ENCODE results near the gene APOB. TPM values are rescaled to one million over a fixed set of nuclear protein-coding genes. Genes with fewer than 3 reads are reported as not detected.

Gene APOB
- total RNA-seq, 1 experiment from 2014 or later, result 1.5 TPM

DNA sequence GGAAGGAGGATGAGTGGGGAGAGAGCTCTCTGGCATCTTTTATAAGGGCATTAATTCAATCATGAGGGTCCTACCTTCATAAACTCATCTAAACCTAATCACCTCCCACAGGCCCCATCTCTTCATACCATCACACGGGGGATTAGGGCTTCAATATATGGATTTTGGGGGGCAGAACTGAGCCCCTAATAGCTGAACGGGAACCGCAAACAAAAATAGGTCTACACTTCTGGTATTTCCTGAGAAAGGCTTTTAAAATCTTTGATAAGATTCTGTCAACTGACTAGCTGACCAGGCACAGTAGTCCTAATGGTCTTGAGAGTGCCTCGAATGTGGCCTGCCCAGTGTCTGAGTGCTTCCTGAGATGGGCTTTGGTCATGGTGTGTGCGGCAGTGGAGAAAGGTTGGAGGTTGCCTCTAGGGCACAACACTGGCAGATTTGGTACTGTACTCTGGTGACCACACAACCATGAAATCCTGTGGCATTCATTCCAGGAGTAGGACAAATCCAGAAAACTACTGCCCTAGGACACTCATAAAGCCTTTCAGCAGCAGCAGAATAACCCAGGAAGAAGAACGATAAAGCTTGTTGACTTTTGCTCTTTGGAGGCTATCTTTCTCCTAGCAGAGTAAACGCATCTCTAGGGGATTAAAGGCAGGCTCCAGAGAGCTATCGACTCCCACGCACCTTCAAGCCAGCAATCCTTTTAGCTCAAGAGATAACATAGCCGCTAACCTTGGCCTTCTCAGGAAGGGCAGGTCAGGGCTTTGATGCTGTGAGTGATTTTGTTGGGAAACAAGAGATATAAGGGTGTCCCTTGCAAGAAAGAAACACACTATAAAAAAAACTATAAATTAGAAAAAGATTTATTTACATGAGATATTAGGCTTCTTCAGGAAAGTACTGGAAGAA lies 12.3 kb upstream of the APOB start:
- H3K36me3 Mint-ChIP-seq, result no peaks in the 10 kb centered on the region
- H3K27ac Mint-ChIP-seq, result no peak overlapping the region
- no peaks in the 10 kb centered on the region for H3K9me3 Mint-ChIP-seq
- H3K4me3 Mint-ChIP-seq, result no peak overlapping the region
- ATAC-seq (no peak), DNase-seq (ENCODE audit: low spot score) (no peak)
- H3K4me1 Mint-ChIP-seq, result peaks cover 13% of the 10 kb centered on the region; the same call in 1 of the 2 replicates
- ChIA-PET POLR2A (interaction anchor here (0.5 kb wide), 1 partner anchor 277 kb away, joined by 3 read pairs; no protein-coding TSS in a partner anchor), CTCF (no interaction called here)
- H3K27me3 Mint-ChIP-seq (ENCODE audit: low read depth), result no peaks in the 10 kb centered on the region
- TF ChIP-seq GABPB1 (CRISPR knock-in tag; IDR thresholded peaks at IDR 0.05) (peak; percentile 79), CDX4 (CRISPR knock-in tag; IDR thresholded peaks at IDR 0.05; ENCODE audit: borderline replicate concordance) (no peak)

- ATAC-seq (no peak), DNase-seq (ENCODE audit: low spot score) (no peak)
- Mint-ChIP-seq H3K4me1 (peaks cover 13% of the 10 kb centered on the region; the same call in 1 of the 2 replicates), H3K27ac (no peak overlapping the region), H3K27me3 (ENCODE audit: low read depth) (no peaks in the 10 kb centered on the region), H3K9me3 (no peaks in the 10 kb centered on the region), H3K4me3 (no peak overlapping the region), H3K36me3 (no peaks in the 10 kb centered on the region)
- ChIA-PET CTCF (no interaction called here), POLR2A (interaction anchor here (0.5 kb wide), 1 partner anchor 278 kb away, joined by 3 read pairs; no protein-coding TSS in a partner anchor)
- no peak for TF ChIP-seq ATF2 (CRISPR knock-in tag; IDR thresholded peaks at IDR 0.05; ENCODE audit: borderline replicate concordance, low read depth)
- no peak for TF ChIP-seq IRF2 (CRISPR knock-in tag; IDR thresholded peaks at IDR 0.05; ENCODE audit: borderline replicate concordance, low read depth)
- TF ChIP-seq MXD4 (CRISPR knock-in tag; IDR thresholded peaks at IDR 0.05; ENCODE audit: borderline replicate concordance), result no peak
- TF ChIP-seq CREB1 (CRISPR knock-in tag; IDR thresholded peaks at IDR 0.05), result no peak
- TF ChIP-seq NFATC4 (CRISPR knock-in tag; IDR thresholded peaks at IDR 0.05), result no peak
- no peak for TF ChIP-seq CTCF (IDR thresholded peaks at IDR 0.05)
- TF ChIP-seq, protein P1, sequence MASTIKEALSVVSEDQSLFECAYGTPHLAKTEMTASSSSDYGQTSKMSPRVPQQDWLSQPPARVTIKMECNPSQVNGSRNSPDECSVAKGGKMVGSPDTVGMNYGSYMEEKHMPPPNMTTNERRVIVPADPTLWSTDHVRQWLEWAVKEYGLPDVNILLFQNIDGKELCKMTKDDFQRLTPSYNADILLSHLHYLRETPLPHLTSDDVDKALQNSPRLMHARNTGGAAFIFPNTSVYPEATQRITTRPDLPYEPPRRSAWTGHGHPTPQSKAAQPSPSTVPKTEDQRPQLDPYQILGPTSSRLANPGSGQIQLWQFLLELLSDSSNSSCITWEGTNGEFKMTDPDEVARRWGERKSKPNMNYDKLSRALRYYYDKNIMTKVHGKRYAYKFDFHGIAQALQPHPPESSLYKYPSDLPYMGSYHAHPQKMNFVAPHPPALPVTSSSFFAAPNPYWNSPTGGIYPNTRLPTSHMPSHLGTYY (CRISPR knock-in tag; IDR thresholded peaks at IDR 0.05), result no peak
- no peak for TF ChIP-seq ARID4B (CRISPR knock-in tag; IDR thresholded peaks at IDR 0.05; ENCODE audit: borderline replicate concordance)
- no peak for TF ChIP-seq SMAD3 (CRISPR knock-in tag; IDR thresholded peaks at IDR 0.05; ENCODE audit: borderline replicate concordance)
- TF ChIP-seq, protein P2, sequence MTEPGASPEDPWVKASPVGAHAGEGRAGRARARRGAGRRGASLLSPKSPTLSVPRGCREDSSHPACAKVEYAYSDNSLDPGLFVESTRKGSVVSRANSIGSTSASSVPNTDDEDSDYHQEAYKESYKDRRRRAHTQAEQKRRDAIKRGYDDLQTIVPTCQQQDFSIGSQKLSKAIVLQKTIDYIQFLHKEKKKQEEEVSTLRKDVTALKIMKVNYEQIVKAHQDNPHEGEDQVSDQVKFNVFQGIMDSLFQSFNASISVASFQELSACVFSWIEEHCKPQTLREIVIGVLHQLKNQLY (CRISPR knock-in tag; IDR thresholded peaks at IDR 0.05), result no peak
- TF ChIP-seq FOXK1 (CRISPR knock-in tag; IDR thresholded peaks at IDR 0.05), result no peak
- no peak for TF ChIP-seq KAT7 (CRISPR knock-in tag; IDR thresholded peaks at IDR 0.05; ENCODE audit: borderline replicate concordance)
- no peak for TF ChIP-seq AR (CRISPR knock-in tag; IDR thresholded peaks at IDR 0.05)
- TF ChIP-seq SMAD4 (CRISPR knock-in tag; IDR thresholded peaks at IDR 0.05), result no peak
- TF ChIP-seq NR3C1 (CRISPR knock-in tag; conservative IDR thresholded peaks at IDR 0.05; ENCODE audit: low read depth), result no peak
- TF ChIP-seq, protein P3, sequence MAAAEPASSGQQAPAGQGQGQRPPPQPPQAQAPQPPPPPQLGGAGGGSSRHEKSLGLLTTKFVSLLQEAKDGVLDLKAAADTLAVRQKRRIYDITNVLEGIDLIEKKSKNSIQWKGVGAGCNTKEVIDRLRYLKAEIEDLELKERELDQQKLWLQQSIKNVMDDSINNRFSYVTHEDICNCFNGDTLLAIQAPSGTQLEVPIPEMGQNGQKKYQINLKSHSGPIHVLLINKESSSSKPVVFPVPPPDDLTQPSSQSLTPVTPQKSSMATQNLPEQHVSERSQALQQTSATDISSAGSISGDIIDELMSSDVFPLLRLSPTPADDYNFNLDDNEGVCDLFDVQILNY (CRISPR knock-in tag; IDR thresholded peaks at IDR 0.05), result no peak
Measured at GRCh38 chr2:21055451-21055850, 11.6 kb upstream of the APOB start.
